GM12872 (cell line): ENCODE measurements around the gene MTA3.

Source experiments
- CTCF ChIP-seq: IDR thresholded peaks from 3 replicates; pipeline ENCODE4 v1.5.1; 2011; ENCODE audit warnings: low read depth, mild to moderate bottlenecking, low read length, moderate library complexity; ENCODE audit not compliant: insufficient read depth

MTA3 gene

GRCh38 chr2:42784204-42784880, 215.9 kb downstream of the MTA3 start:
- TF ChIP-seq CTCF, result no peak

- TF ChIP-seq CTCF, result no peak
Measured at GRCh38 chr2:42786561-42787345, 218.3 kb downstream of the MTA3 start.

GRCh38 chr2:42787424-42787787, 219.0 kb downstream of the MTA3 start:
- no peak for TF ChIP-seq CTCF

GRCh38 chr2:42787788-42788477, 219.5 kb downstream of the MTA3 start:
- TF ChIP-seq CTCF, result no peak

- TF ChIP-seq CTCF, result no peak
Measured at GRCh38 chr2:42788478-42788793, 220.0 kb downstream of the MTA3 start.

- TF ChIP-seq CTCF, result no peak
Measured at GRCh38 chr2:42788882-42789281, 220.4 kb downstream of the MTA3 start.

- TF ChIP-seq CTCF, result no peak
Measured at GRCh38 chr2:42789751-42790150, 221.3 kb downstream of the MTA3 start.
